MM.1S (cell line): ENCODE data around the gene SIK2.

Experiments used
- DNase-seq: peaks from one replicate; pipeline ENCODE4 v3.0.0-alpha.2; 2015
- H2AFZ ChIP-seq: fragments of 300-600 bp; sonication (generic); 2 replicates; pipeline ENCODE4 v1.6.0; 2016; ENCODE audit warnings: antibody characterized with exemption, low read length
- H3F3A ChIP-seq: fragments of 300-600 bp; sonication (generic); 2 replicates; pipeline ENCODE4 v1.6.1; 2016; ENCODE audit warnings: mild to moderate bottlenecking, antibody characterized with exemption, low read length, moderate library complexity, mixed read lengths; ENCODE audit not compliant: insufficient read depth
- H3K27ac ChIP-seq: fragments of 300-600 bp; sonication (generic); 2 replicates; pipeline ENCODE4 v1.5.1; 2016; ENCODE audit warnings: mild to moderate bottlenecking, low read length
- H3K27me3 ChIP-seq: fragments of 300-600 bp; sonication (generic); replicated peaks from 2 replicates; pipeline ENCODE4 v1.6.0; 2016; ENCODE audit warnings: low read length; ENCODE audit not compliant: insufficient read depth
- H3K36me3 ChIP-seq: fragments of 300-600 bp; sonication (generic); replicated peaks from 2 replicates; pipeline ENCODE4 v1.6.1; 2016; ENCODE audit warnings: mild to moderate bottlenecking, low read length, mixed read lengths; ENCODE audit not compliant: insufficient read depth
- H3K4me1 ChIP-seq: fragments of 300-600 bp; sonication (generic); 2 replicates; pipeline ENCODE4 v1.6.1; 2016; ENCODE audit warnings: low read length, mixed read lengths
- H3K4me2 ChIP-seq: fragments of 300-600 bp; sonication (generic); 2 replicates; pipeline ENCODE4 v1.6.0; 2016; ENCODE audit warnings: low read depth, low read length
- H3K4me3 ChIP-seq: fragments of 300-600 bp; sonication (generic); 2 replicates; pipeline ENCODE4 v1.5.1; 2016; ENCODE audit warnings: low read length, mixed read lengths
- H3K79me2 ChIP-seq: fragments of 300-600 bp; sonication (generic); 2 replicates; pipeline ENCODE4 v1.6.1; 2016; ENCODE audit warnings: mixed run types, low read length, mixed read lengths
- H3K9ac ChIP-seq: fragments of 300-600 bp; sonication (generic); 2 replicates; pipeline ENCODE4 v1.6.1; 2016; ENCODE audit warnings: low read length, mixed read lengths
- H3K9me2 ChIP-seq: fragments of 300-600 bp; sonication (generic); replicated peaks from 2 replicates; pipeline ENCODE4 v1.6.1; 2016; ENCODE audit warnings: mild to moderate bottlenecking, low read length, mixed read lengths; ENCODE audit not compliant: insufficient read depth
- H3K9me3 ChIP-seq: fragments of 300-600 bp; sonication (generic); replicated peaks from 2 replicates; pipeline ENCODE4 v1.6.1; 2016; ENCODE audit warnings: mild to moderate bottlenecking, low read length, mixed read lengths; ENCODE audit not compliant: insufficient read depth
- H4K20me1 ChIP-seq: fragments of 300-600 bp; sonication (generic); 2 replicates; pipeline ENCODE4 v1.6.1; 2016; ENCODE audit warnings: mild to moderate bottlenecking, low read length, moderate library complexity, mixed read lengths; ENCODE audit not compliant: insufficient read depth
- EZH2 ChIP-seq: fragments of 300-600 bp; sonication (generic); optimal IDR thresholded peaks from 2 replicates; pipeline ENCODE3; 2017; ENCODE audit warnings: low read depth, mild to moderate bottlenecking, antibody characterized with exemption, low read length, mixed read lengths
- EZH2phosphoT487 ChIP-seq: fragments of 300-600 bp; sonication (generic); IDR thresholded peaks from 2 replicates; pipeline ENCODE4 v1.6.1; 2018; ENCODE audit warnings: antibody characterized with exemption, low read length
- TF ChIP-seq, protein P1 (sequence below): fragments of 300-600 bp; sonication (generic); IDR thresholded peaks from 2 replicates; pipeline ENCODE4 v1.5.1; 2016; ENCODE audit warnings: antibody characterized with exemption, low read length, mixed read lengths

SIK2 gene

GRCh38 chr11:111672949-111673348, 70.7 kb downstream of the SIK2 start:
- no peak for DNase-seq
- Histone ChIP-seq H3K79me2 (no peaks in the 10 kb centered on the region), H3F3A (no peaks in the 10 kb centered on the region), H3K4me1 (no peaks in the 10 kb centered on the region), H3K4me2 (no peak overlapping the region), H4K20me1 (no peaks in the 10 kb centered on the region), H3K36me3 (no peaks in the 10 kb centered on the region), H3K9me3 (no peaks in the 10 kb centered on the region), H3K9me2 (no peaks in the 10 kb centered on the region), H3K4me3 (no peak overlapping the region), H3K27ac (no peak overlapping the region), H3K27me3 (no peaks in the 10 kb centered on the region), H3K9ac (no peak overlapping the region), H2AFZ (no peak overlapping the region)
- TF ChIP-seq, protein P1, sequence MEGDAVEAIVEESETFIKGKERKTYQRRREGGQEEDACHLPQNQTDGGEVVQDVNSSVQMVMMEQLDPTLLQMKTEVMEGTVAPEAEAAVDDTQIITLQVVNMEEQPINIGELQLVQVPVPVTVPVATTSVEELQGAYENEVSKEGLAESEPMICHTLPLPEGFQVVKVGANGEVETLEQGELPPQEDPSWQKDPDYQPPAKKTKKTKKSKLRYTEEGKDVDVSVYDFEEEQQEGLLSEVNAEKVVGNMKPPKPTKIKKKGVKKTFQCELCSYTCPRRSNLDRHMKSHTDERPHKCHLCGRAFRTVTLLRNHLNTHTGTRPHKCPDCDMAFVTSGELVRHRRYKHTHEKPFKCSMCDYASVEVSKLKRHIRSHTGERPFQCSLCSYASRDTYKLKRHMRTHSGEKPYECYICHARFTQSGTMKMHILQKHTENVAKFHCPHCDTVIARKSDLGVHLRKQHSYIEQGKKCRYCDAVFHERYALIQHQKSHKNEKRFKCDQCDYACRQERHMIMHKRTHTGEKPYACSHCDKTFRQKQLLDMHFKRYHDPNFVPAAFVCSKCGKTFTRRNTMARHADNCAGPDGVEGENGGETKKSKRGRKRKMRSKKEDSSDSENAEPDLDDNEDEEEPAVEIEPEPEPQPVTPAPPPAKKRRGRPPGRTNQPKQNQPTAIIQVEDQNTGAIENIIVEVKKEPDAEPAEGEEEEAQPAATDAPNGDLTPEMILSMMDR = no peak
- TF ChIP-seq EZH2phosphoT487 (no peak), EZH2 (no peak)

- Histone ChIP-seq H3K9me2 (no peaks in the 10 kb centered on the region), H3K4me3 (no peak overlapping the region), H3K9ac (no peak overlapping the region), H3K27ac (no peak overlapping the region), H3K4me1 (no peaks in the 10 kb centered on the region), H3K4me2 (no peak overlapping the region), H4K20me1 (no peaks in the 10 kb centered on the region), H3K36me3 (no peaks in the 10 kb centered on the region), H3F3A (no peaks in the 10 kb centered on the region), H3K9me3 (no peaks in the 10 kb centered on the region), H3K27me3 (no peaks in the 10 kb centered on the region), H3K79me2 (no peaks in the 10 kb centered on the region), H2AFZ (no peak overlapping the region)
- TF ChIP-seq, protein P1 = no peak
- TF ChIP-seq EZH2phosphoT487 = no peak
- TF ChIP-seq EZH2 = no peak
- DNase-seq = no peak
Observed at GRCh38 chr11:111674941-111675340, 72.7 kb downstream of the SIK2 start.

DNA sequence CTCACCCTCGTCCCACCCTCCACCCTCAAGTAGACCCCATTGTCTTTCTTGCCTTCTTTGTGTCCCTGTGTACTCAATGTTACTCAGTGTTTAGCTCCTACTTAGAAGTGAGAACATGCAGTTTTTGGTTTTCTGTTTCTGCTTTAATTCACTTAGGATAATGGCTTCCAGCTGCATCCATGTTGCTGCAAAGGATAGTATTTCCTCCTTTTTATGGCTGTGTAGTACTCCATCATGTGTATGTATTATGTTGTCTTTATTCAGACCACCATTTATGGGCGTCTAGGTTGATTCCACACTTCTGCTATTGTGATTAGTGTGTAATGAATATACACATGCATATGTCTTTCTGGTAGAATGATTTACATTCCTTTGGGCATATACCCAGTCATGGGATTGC, 73.6 kb downstream of the SIK2 start:
- DNase-seq = no peak
- H3K4me1 ChIP-seq = no peaks in the 10 kb centered on the region
- TF ChIP-seq EZH2phosphoT487 = no peak
- no peak for TF ChIP-seq EZH2
- TF ChIP-seq, protein P1 = no peak
- H3K27me3 ChIP-seq = no peaks in the 10 kb centered on the region
- H3K4me3 ChIP-seq = no peak overlapping the region
- no peaks in the 10 kb centered on the region for H3K36me3 ChIP-seq
- no peaks in the 10 kb centered on the region for H4K20me1 ChIP-seq
- no peak overlapping the region for H2AFZ ChIP-seq
- no peak overlapping the region for H3K9ac ChIP-seq
- H3K4me2 ChIP-seq = no peak overlapping the region
- no peaks in the 10 kb centered on the region for H3K9me3 ChIP-seq
- no peaks in the 10 kb centered on the region for H3F3A ChIP-seq
- no peaks in the 10 kb centered on the region for H3K9me2 ChIP-seq
- no peak overlapping the region for H3K27ac ChIP-seq
- no peaks in the 10 kb centered on the region for H3K79me2 ChIP-seq
